Stimulated activated CD4-positive, alpha-beta T cell treated with anti-CD3 and anti-CD28 coated beads, Interleukin-2, amount 100 ng/mL, for 4 hours (primary cell): Measurements from ENCODE around the gene ORAI1.
"Not testable (repeated sequence)": the region's sequence is repeated elsewhere in the genome, so short reads cannot be mapped to it uniquely, and the experiment has no call there.

ENCODE experiments used
- DNase-seq: peaks from one replicate; pipeline ENCODE4 v3.0.0-alpha.2; 2020; ENCODE audit warnings: low read depth

The ORAI1 gene

GRCh38 chr12:121603581-121603980, 22.7 kb upstream of the ORAI1 start:
- no peak for DNase-seq

- no peak for DNase-seq
Observed at GRCh38 chr12:121608301-121608700, 18.0 kb upstream of the ORAI1 start.

GRCh38 chr12:121610239-121611149, 15.8 kb upstream of the ORAI1 start:
- no peak for DNase-seq

GRCh38 chr12:121611306-121611705, 15.0 kb upstream of the ORAI1 start:
- DNase-seq, result no peak

GRCh38 chr12:121613462-121613861, 12.9 kb upstream of the ORAI1 start:
- DNase-seq, result no peak

GRCh38 chr12:121614872-121615467, 11.4 kb upstream of the ORAI1 start:
- no peak for DNase-seq

GRCh38 chr12:121618659-121619233, 7.6 kb upstream of the ORAI1 start:
- no peak for DNase-seq

GRCh38 chr12:121620333-121620891, 5.9 kb upstream of the ORAI1 start:
- DNase-seq, result no peak

GRCh38 chr12:121626853-121627640, 717 bp downstream of the ORAI1 start:
- peak; percentile 94 for DNase-seq

- no peak for DNase-seq
Observed at GRCh38 chr12:121628037-121628436, 1.7 kb downstream of the ORAI1 start.

- no peak for DNase-seq
Observed at GRCh38 chr12:121628536-121628935, 2.2 kb downstream of the ORAI1 start.

- DNase-seq, result no peak
Observed at GRCh38 chr12:121630791-121631355, 4.5 kb downstream of the ORAI1 start.

- DNase-seq, result no peak
Observed at GRCh38 chr12:121632069-121632970, 6.0 kb downstream of the ORAI1 start.

GRCh38 chr12:121633833-121634196, 7.5 kb downstream of the ORAI1 start:
- not testable (repeated sequence) for DNase-seq

- DNase-seq, result no peak
Observed at GRCh38 chr12:121634836-121635235, 8.5 kb downstream of the ORAI1 start.

GRCh38 chr12:121637231-121637914, 11.0 kb downstream of the ORAI1 start:
- peak; percentile 19 for DNase-seq

- DNase-seq, result no peak
Observed at GRCh38 chr12:121638298-121639202, 12.2 kb downstream of the ORAI1 start.

GRCh38 chr12:121641343-121641630, 15.0 kb downstream of the ORAI1 start:
- DNase-seq, result no peak

GRCh38 chr12:121648458-121649028, 22.2 kb downstream of the ORAI1 start:
- no peak for DNase-seq
